Measurements from ENCODE around the gene COX6B1.

Gene COX6B1, protein sequence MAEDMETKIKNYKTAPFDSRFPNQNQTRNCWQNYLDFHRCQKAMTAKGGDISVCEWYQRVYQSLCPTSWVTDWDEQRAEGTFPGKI

DNA sequence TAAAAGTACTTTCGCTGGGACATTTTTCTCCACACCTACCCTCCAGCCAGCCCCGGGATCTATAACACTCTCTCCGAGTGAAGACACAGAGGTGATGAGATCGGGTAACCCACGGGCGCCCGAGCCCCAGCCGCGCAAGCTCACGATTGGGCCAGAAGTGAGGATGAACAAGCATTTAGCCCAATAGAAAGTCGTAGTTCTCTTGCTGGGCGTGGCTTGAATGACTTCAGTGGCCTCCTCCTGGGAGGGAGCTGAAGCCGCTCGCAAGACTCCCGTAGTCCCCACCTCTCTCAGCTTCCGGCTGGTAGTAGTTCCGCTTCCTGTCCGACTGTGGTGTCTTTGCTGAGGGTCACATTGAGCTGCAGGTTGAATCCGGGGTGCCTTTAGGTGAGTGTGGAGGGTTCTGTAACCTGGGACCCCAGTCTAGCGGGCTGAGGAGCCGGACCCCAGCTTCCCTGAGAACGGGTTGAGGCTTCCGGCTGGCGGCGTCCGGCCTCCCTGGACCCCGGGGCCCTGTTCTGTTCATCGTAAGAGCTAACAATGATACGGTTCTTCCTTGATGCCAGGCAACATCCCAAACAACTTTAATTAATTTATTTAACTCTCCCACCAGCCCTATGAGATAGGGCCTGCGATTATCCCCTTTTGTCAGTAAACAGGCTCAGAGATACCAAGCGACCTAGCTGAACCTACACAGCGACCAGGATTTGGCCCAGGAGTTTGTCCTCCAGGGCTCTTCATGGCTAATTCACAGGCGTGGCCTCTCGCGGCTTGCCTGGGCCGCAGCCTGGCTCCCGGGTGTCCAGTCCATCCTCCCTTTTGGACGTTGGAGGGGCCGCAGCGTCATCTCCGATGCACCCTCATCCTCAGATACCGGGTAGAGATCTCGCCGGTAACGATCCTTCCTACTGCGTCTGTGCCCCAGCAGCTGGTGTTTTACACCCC lies at the start of gene COX6B1:
Gene COX6B1, plus strand, starts transcription at position 307 of the 945 bp plus-strand sequence. CDS start 2,921 bp downstream, outside the sequence.
- ChIA-PET CTCF (interaction anchor here (0.6 to 1.8 kb wide), 14 partner anchors 9 to 283 kb away, joined by 3 to 13 read pairs (median 4); no protein-coding TSS in a partner anchor), POLR2A (interaction anchor here (0.6 to 2.7 kb wide), 51 partner anchors 8 to 971 kb away, joined by 3 to 65 read pairs (median 5); partner anchors contain the start of genes ALKBH6, HAUS5, LIN37 and POLR2I)
- Histone ChIP-seq H3K27ac (ENCODE audit: extremely low read depth, low read depth, low read length) (peak within 1 kb of the TSS; percentile 63), H3K9me3 (ENCODE audit: control insufficient read depth, insufficient read depth, low read depth, low read length) (no peaks in the 10 kb centered on the region), H3K36me3 (ENCODE audit: control insufficient read depth in 2 of 2, insufficient read depth in 1 of 2, low read length in 2 of 2) (peaks cover 24 to 41% of the 10 kb centered on the region in 2 experiments), H3K4me3 (ENCODE audit: low read depth, low read length) (peak within 1 kb of the TSS; percentile 70), H3K4me1 (ENCODE audit: control insufficient read depth, insufficient read depth, low read length) (peaks cover 25% of the 10 kb centered on the region)
- TF ChIP-seq, protein P1, sequence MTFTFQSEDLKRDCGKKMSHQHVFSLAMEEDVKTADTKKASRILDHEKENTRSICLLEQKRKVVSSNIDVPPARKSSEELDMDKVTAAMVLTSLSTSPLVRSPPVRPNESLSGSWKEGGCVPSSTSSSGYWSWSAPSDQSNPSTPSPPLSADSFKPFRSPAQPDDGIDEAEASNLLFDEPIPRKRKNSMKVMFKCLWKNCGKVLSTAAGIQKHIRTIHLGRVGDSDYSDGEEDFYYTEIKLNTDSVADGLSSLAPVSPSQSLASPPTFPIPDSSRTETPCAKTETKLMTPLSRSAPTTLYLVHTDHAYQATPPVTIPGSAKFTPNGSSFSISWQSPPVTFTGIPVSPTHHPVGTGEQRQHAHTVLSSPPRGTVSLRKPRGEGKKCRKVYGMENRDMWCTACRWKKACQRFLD (tag by site-specific recombination; IDR thresholded peaks at IDR 0.05): no peak
- TF ChIP-seq ZNF76 (tag by site-specific recombination; IDR thresholded peaks at IDR 0.05; ENCODE audit: borderline replicate concordance, low read depth): peak; percentile 35; the same call in 1 of the 2 replicates
- TF ChIP-seq, protein P2, sequence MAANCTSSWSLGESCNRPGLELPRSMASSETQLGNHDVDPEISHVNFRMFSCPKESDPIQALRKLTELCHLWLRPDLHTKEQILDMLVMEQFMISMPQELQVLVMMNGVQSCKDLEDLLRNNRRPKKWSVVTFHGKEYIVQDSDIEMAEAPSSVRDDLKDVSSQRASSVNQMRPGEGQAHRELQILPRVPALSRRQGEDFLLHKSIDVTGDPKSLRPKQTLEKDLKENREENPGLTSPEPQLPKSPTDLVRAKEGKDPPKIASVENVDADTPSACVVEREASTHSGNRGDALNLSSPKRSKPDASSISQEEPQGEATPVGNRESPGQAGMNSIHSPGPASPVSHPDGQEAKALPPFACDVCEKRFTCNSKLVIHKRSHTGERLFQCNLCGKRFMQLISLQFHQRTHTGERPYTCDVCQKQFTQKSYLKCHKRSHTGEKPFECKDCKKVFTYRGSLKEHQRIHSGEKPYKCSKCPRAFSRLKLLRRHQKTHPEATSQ (tag by site-specific recombination; IDR thresholded peaks at IDR 0.05): peak; percentile 65
- no peak for TF ChIP-seq TCF7L2 (IDR thresholded peaks at IDR 0.05; ENCODE audit: borderline replicate concordance, low read depth, low read length)
- peak; percentile 41 for TF ChIP-seq ZEB2 (tag by site-specific recombination; IDR thresholded peaks at IDR 0.05)
- TF ChIP-seq ZBTB17 (tag by site-specific recombination; IDR thresholded peaks at IDR 0.05): peak; percentile 85
- TF ChIP-seq, protein P3, sequence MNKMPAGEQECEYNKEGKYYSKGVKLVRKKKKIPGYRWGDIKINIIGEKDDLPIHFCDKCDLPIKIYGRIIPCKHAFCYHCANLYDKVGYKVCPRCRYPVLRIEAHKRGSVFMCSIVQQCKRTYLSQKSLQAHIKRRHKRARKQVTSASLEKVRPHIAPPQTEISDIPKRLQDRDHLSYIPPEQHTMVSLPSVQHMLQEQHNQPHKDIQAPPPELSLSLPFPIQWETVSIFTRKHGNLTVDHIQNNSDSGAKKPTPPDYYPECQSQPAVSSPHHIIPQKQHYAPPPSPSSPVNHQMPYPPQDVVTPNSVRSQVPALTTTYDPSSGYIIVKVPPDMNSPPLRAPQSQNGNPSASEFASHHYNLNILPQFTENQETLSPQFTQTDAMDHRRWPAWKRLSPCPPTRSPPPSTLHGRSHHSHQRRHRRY (tag by site-specific recombination; IDR thresholded peaks at IDR 0.05): no peak; the same call in 1 of the 2 replicates
- TF ChIP-seq PRDM1 (tag by site-specific recombination; IDR thresholded peaks at IDR 0.05): peak; percentile 97
- no peak for TF ChIP-seq ZNF202 (tag by site-specific recombination; IDR thresholded peaks at IDR 0.05; ENCODE audit: borderline replicate concordance)
- TF ChIP-seq, protein P4, sequence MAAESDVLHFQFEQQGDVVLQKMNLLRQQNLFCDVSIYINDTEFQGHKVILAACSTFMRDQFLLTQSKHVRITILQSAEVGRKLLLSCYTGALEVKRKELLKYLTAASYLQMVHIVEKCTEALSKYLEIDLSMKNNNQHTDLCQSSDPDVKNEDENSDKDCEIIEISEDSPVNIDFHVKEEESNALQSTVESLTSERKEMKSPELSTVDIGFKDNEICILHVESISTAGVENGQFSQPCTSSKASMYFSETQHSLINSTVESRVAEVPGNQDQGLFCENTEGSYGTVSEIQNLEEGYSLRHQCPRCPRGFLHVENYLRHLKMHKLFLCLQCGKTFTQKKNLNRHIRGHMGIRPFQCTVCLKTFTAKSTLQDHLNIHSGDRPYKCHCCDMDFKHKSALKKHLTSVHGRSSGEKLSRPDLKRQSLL (tag by site-specific recombination; IDR thresholded peaks at IDR 0.05): peak; percentile 67; the same call in 1 of the 2 replicates
- no peak for TF ChIP-seq ZBTB1 (tag by site-specific recombination; IDR thresholded peaks at IDR 0.05)
- TF ChIP-seq ZNF391 (tag by site-specific recombination; IDR thresholded peaks at IDR 0.05; ENCODE audit: borderline replicate concordance, low read depth): no peak
- TF ChIP-seq, protein P5, sequence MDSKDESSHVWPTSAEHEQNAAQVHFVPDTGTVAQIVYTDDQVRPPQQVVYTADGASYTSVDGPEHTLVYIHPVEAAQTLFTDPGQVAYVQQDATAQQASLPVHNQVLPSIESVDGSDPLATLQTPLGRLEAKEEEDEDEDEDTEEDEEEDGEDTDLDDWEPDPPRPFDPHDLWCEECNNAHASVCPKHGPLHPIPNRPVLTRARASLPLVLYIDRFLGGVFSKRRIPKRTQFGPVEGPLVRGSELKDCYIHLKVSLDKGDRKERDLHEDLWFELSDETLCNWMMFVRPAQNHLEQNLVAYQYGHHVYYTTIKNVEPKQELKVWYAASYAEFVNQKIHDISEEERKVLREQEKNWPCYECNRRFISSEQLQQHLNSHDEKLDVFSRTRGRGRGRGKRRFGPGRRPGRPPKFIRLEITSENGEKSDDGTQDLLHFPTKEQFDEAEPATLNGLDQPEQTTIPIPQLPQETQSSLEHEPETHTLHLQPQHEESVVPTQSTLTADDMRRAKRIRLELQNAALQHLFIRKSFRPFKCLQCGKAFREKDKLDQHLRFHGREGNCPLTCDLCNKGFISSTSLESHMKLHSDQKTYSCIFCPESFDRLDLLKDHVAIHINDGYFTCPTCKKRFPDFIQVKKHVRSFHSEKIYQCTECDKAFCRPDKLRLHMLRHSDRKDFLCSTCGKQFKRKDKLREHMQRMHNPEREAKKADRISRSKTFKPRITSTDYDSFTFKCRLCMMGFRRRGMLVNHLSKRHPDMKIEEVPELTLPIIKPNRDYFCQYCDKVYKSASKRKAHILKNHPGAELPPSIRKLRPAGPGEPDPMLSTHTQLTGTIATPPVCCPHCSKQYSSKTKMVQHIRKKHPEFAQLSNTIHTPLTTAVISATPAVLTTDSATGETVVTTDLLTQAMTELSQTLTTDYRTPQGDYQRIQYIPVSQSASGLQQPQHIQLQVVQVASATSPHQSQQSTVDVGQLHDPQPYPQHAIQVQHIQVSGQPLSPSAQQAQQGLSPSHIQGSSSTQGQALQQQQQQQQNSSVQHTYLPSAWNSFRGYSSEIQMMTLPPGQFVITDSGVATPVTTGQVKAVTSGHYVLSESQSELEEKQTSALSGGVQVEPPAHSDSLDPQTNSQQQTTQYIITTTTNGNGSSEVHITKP (tag by site-specific recombination; IDR thresholded peaks at IDR 0.05): peak; percentile 66; the same call in 1 of the 2 replicates
- no peak for TF ChIP-seq ZNF529 (tag by site-specific recombination; IDR thresholded peaks at IDR 0.05; ENCODE audit: insufficient replicate concordance)
- TF ChIP-seq KLF8 (tag by site-specific recombination; IDR thresholded peaks at IDR 0.05): peak; percentile 81
- TF ChIP-seq ZNF335 (tag by site-specific recombination; conservative IDR thresholded peaks at IDR 0.05): peak; percentile 96
- TF ChIP-seq REPIN1 (tag by site-specific recombination; IDR thresholded peaks at IDR 0.05; ENCODE audit: low read depth): no peak
- TF ChIP-seq ZNF600 (tag by site-specific recombination; IDR thresholded peaks at IDR 0.05): peak; percentile 24
- TF ChIP-seq, protein P6, sequence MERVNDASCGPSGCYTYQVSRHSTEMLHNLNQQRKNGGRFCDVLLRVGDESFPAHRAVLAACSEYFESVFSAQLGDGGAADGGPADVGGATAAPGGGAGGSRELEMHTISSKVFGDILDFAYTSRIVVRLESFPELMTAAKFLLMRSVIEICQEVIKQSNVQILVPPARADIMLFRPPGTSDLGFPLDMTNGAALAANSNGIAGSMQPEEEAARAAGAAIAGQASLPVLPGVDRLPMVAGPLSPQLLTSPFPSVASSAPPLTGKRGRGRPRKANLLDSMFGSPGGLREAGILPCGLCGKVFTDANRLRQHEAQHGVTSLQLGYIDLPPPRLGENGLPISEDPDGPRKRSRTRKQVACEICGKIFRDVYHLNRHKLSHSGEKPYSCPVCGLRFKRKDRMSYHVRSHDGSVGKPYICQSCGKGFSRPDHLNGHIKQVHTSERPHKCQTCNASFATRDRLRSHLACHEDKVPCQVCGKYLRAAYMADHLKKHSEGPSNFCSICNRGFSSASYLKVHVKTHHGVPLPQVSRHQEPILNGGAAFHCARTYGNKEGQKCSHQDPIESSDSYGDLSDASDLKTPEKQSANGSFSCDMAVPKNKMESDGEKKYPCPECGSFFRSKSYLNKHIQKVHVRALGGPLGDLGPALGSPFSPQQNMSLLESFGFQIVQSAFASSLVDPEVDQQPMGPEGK (tag by site-specific recombination; IDR thresholded peaks at IDR 0.05): no peak; the same call in none of the 2 replicates
- TF ChIP-seq, protein P7, sequence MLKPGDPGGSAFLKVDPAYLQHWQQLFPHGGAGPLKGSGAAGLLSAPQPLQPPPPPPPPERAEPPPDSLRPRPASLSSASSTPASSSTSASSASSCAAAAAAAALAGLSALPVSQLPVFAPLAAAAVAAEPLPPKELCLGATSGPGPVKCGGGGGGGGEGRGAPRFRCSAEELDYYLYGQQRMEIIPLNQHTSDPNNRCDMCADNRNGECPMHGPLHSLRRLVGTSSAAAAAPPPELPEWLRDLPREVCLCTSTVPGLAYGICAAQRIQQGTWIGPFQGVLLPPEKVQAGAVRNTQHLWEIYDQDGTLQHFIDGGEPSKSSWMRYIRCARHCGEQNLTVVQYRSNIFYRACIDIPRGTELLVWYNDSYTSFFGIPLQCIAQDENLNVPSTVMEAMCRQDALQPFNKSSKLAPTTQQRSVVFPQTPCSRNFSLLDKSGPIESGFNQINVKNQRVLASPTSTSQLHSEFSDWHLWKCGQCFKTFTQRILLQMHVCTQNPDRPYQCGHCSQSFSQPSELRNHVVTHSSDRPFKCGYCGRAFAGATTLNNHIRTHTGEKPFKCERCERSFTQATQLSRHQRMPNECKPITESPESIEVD (tag by site-specific recombination; IDR thresholded peaks at IDR 0.05): no peak
- peak; percentile 63; the same call in 1 of the 2 replicates for TF ChIP-seq KLF10 (tag by site-specific recombination; IDR thresholded peaks at IDR 0.05)

All from HEK293 (cell line).